Right lobe of liver (tissue), 4 donors: Measurements from ENCODE around the gene SLC11A2.

Experiments used
- CTCF ChIP-seq, 4 donors: fragments of 200-600 bp in 3 of 4; fragments of 450-650 bp in 1 of 4; IDR thresholded peaks; one replicate each; pipeline versions ENCODE4 v1.5.1 to v1.8.0; 2016 to 2022; ENCODE audit warnings: antibody characterized with exemption in 4 of 4, mild to moderate bottlenecking in 2 of 4
- POLR2A ChIP-seq: fragments of 450-650 bp; IDR thresholded peaks from one replicate; pipeline ENCODE4 v1.6.1; 2017; ENCODE audit warnings: antibody characterized with exemption, mild to moderate bottlenecking
- donor health status: DM: no; HTN: no; CAD: no.
- donor health status: DM: no; HTN: no; CAD: no.
- donor health status: DM: no; HTN: yes; CAD: no.

GRCh38 chr12:50947933-50948626 is 78.1 kb downstream of the SLC11A2 start:
- no peak for TF ChIP-seq CTCF (IDR thresholded peaks at IDR 0.05)
- TF ChIP-seq POLR2A: no peak
